ENCODE data around the gene PIN1. TPM values are rescaled to one million over a fixed set of nuclear protein-coding genes. Genes with fewer than 3 reads are reported as not detected.

The PIN1 gene
- total and polyA plus RNA-seq, 2 of the 13 experiments (the other 11 are each of a cell fraction or from before 2014, with no cell fraction given) = 31.9 to 72.0 TPM

DNA sequence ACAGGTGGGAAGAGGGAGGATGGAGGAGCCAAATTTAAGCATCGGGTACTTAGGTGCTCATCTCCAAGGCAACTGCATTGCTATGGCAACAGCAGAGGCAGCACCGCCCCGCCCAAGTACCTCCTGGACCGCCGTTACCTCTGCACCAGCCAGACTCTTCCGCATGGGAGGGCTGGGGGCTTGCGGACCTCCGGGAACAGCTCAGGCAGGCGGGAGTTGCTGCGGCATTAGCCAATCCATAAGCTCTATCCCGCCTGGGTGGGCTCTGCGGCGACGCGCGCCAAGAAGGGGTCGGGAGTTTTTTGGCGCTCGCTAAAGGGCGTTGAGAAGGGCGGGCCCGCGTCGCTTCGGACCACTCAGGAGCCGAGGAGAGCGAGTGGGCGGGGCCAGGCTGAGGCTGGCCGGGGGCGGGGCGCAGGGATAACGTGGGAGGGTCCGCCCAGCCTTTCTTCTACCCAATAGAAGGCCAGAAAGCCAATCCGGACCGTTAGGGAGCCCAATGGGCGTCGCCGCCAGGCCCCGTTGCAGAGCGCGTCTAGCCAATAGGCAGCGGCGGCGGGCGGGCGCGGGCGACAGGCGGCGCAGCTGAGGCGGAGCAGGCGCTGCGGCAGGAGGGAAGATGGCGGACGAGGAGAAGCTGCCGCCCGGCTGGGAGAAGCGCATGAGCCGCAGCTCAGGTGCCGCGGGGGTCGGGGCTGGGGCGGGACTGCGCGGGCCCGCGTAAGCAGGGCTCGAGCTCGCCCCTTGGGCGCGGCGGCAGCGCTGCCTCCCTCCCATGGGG, at the start of gene PIN1 (continued):
- TF ChIP-seq, protein P1, sequence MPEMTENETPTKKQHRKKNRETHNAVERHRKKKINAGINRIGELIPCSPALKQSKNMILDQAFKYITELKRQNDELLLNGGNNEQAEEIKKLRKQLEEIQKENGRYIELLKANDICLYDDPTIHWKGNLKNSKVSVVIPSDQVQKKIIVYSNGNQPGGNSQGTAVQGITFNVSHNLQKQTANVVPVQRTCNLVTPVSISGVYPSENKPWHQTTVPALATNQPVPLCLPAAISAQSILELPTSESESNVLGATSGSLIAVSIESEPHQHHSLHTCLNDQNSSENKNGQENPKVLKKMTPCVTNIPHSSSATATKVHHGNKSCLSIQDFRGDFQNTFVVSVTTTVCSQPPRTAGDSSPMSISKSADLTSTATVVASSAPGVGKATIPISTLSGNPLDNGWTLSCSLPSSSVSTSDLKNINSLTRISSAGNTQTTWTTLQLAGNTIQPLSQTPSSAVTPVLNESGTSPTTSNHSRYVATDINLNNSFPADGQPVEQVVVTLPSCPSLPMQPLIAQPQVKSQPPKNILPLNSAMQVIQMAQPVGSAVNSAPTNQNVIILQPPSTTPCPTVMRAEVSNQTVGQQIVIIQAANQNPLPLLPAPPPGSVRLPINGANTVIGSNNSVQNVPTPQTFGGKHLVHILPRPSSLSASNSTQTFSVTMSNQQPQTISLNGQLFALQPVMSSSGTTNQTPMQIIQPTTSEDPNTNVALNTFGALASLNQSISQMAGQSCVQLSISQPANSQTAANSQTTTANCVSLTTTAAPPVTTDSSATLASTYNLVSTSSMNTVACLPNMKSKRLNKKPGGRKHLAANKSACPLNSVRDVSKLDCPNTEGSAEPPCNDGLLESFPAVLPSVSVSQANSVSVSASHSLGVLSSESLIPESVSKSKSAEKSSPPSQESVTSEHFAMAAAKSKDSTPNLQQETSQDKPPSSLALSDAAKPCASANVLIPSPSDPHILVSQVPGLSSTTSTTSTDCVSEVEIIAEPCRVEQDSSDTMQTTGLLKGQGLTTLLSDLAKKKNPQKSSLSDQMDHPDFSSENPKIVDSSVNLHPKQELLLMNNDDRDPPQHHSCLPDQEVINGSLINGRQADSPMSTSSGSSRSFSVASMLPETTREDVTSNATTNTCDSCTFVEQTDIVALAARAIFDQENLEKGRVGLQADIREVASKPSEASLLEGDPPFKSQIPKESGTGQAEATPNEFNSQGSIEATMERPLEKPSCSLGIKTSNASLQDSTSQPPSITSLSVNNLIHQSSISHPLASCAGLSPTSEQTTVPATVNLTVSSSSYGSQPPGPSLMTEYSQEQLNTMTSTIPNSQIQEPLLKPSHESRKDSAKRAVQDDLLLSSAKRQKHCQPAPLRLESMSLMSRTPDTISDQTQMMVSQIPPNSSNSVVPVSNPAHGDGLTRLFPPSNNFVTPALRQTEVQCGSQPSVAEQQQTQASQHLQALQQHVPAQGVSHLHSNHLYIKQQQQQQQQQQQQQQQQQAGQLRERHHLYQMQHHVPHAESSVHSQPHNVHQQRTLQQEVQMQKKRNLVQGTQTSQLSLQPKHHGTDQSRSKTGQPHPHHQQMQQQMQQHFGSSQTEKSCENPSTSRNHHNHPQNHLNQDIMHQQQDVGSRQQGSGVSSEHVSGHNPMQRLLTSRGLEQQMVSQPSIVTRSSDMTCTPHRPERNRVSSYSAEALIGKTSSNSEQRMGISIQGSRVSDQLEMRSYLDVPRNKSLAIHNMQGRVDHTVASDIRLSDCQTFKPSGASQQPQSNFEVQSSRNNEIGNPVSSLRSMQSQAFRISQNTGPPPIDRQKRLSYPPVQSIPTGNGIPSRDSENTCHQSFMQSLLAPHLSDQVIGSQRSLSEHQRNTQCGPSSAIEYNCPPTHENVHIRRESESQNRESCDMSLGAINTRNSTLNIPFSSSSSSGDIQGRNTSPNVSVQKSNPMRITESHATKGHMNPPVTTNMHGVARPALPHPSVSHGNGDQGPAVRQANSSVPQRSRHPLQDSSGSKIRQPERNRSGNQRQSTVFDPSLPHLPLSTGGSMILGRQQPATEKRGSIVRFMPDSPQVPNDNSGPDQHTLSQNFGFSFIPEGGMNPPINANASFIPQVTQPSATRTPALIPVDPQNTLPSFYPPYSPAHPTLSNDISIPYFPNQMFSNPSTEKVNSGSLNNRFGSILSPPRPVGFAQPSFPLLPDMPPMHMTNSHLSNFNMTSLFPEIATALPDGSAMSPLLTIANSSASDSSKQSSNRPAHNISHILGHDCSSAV (CRISPR knock-in tag; IDR thresholded peaks at IDR 0.05; ENCODE audit: borderline replicate concordance) = no peak
- TF ChIP-seq ZNF589 (CRISPR knock-in tag; conservative IDR thresholded peaks at IDR 0.05) (no peak), HMGA1 (CRISPR knock-in tag; conservative IDR thresholded peaks at IDR 0.05) (no peak), ETV5 (CRISPR knock-in tag; IDR thresholded peaks at IDR 0.05; ENCODE audit: borderline replicate concordance) (no peak), BHLHE40 (IDR thresholded peaks at IDR 0.05; ENCODE audit: low read length) (no peak), RNF2 (conservative IDR thresholded peaks at IDR 0.05; ENCODE audit: low read depth) (no peak), HNRNPLL (IDR thresholded peaks at IDR 0.05; ENCODE audit: low read depth, low read length, poor library complexity, severe bottlenecking) (peak; percentile 78), ATM (IDR thresholded peaks at IDR 0.05; ENCODE audit: borderline replicate concordance) (no peak), SALL2 (CRISPR knock-in tag; IDR thresholded peaks at IDR 0.05) (no peak), ZNF33B (CRISPR knock-in tag; IDR thresholded peaks at IDR 0.05) (no peak; the same call in 1 of the 2 replicates), NFYB (CRISPR knock-in tag; IDR thresholded peaks at IDR 0.05) (peak; percentile 96), MZF1 (CRISPR knock-in tag; IDR thresholded peaks at IDR 0.05; ENCODE audit: borderline replicate concordance) (no peak), ZNF563 (CRISPR knock-in tag; IDR thresholded peaks at IDR 0.05) (no peak), ZNF766 (CRISPR knock-in tag; IDR thresholded peaks at IDR 0.05; ENCODE audit: borderline replicate concordance) (no peak), ARNT2 (CRISPR knock-in tag; IDR thresholded peaks at IDR 0.05; ENCODE audit: low read depth) (peak; percentile 56; the same call in 1 of the 2 replicates), ZNF274 (CRISPR knock-in tag; IDR thresholded peaks at IDR 0.05) (0 out of 2 replicates have a peak, but pooled peaks have one; percentile 34), SP2 (CRISPR knock-in tag; IDR thresholded peaks at IDR 0.05) (peak; percentile 98)
- TF ChIP-seq, protein P2, sequence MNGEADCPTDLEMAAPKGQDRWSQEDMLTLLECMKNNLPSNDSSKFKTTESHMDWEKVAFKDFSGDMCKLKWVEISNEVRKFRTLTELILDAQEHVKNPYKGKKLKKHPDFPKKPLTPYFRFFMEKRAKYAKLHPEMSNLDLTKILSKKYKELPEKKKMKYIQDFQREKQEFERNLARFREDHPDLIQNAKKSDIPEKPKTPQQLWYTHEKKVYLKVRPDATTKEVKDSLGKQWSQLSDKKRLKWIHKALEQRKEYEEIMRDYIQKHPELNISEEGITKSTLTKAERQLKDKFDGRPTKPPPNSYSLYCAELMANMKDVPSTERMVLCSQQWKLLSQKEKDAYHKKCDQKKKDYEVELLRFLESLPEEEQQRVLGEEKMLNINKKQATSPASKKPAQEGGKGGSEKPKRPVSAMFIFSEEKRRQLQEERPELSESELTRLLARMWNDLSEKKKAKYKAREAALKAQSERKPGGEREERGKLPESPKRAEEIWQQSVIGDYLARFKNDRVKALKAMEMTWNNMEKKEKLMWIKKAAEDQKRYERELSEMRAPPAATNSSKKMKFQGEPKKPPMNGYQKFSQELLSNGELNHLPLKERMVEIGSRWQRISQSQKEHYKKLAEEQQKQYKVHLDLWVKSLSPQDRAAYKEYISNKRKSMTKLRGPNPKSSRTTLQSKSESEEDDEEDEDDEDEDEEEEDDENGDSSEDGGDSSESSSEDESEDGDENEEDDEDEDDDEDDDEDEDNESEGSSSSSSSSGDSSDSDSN (CRISPR knock-in tag; IDR thresholded peaks at IDR 0.05) = no peak
